Stomach smooth muscle (tissue), 2 donors: ENCODE results near the gene KIAA0319L.

Experiments used
- H3K27ac ChIP-seq: one replicate; pipeline ENCODE4 v1.7.0; 2013; ENCODE audit warnings: mild to moderate bottlenecking, low read length, inconsistent platforms
- H3K27me3 ChIP-seq, 2 donors: one replicate each; pipeline ENCODE4 v1.7.0; 2013; ENCODE audit warnings: low read length in 2 of 2; ENCODE audit not compliant: insufficient read depth in 2 of 2, control insufficient read depth in 1 of 2
- H3K36me3 ChIP-seq, 2 donors: one replicate each; pipeline ENCODE4 v1.7.0; 2013; ENCODE audit warnings: low read length in 2 of 2; ENCODE audit not compliant: control insufficient read depth in 2 of 2, insufficient read depth in 2 of 2
- H3K4me1 ChIP-seq: one replicate; pipeline ENCODE4 v1.7.0; 2013; ENCODE audit warnings: low read length; ENCODE audit not compliant: control insufficient read depth, insufficient read depth
- H3K4me3 ChIP-seq, 2 donors: one replicate each; pipeline ENCODE4 v1.7.0; 2013; ENCODE audit warnings: low read length in 2 of 2
- H3K9ac ChIP-seq, 2 donors: one replicate each; pipeline ENCODE4 v1.7.0; 2013; ENCODE audit warnings: low read length in 2 of 2, mild to moderate bottlenecking in 1 of 2
- H3K9me3 ChIP-seq, 2 donors: one replicate each; pipeline ENCODE4 v1.7.0; 2013; ENCODE audit warnings: low read length in 2 of 2; ENCODE audit not compliant: control insufficient read depth in 2 of 2
- donor health status: healthy.
- donor health status: Pancreatic carcinoma.

KIAA0319L gene

DNA sequence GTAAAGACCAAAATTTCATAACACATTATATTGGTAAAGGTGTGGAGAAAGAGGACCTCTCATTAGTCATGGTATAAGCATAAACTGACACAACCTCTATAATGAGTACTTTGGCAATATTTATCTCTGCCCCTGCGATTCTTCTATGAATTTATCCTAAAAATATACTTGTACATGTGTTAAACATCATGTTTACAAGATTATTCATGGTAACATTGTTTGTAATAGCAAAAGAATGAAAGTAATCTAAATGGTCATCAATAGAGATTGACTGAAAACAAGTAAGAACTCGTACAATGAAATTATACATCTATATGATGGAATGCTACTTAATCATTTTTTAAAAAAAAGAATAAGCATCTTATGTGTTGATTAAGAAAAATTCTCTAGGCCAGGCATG is 96.4 kb downstream of the KIAA0319L start:
- Histone ChIP-seq H3K4me1 (no peaks in the 10 kb centered on the region), H3K9ac (no peak overlapping the region), H3K36me3 (peaks cover 21 to 28% of the 10 kb centered on the region in 2 donors), H3K4me3 (no peak overlapping the region), H3K27me3 (no peaks in the 10 kb centered on the region), H3K9me3 (no peaks in the 10 kb centered on the region), H3K27ac (no peak overlapping the region)

DNA sequence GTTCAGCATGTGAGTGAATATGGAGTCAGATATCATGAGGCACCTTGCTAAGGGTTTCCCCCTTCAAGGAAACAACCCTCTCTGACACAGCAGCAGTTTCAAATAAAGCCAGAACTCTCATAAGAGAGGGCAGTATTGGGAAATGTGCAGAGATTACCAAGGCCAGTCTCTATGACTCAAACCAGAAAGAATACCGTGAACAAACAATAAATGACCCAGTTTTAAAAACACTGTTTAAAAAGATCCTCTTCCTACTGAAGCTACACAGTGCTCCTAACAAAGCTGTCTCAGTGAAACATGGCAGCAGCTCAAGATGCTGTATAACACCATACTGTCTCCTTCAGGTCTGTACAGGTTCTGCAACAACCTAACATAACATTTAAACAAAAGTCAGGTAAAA is 102.6 kb downstream of the KIAA0319L start:
- peaks cover 11 to 37% of the 10 kb centered on the region in 2 donors for H3K36me3 ChIP-seq
- H3K27me3 ChIP-seq: no peaks in the 10 kb centered on the region
- H3K9me3 ChIP-seq: no peaks in the 10 kb centered on the region
- H3K27ac ChIP-seq: no peak overlapping the region
- peak overlapping the region in 1 of 2 donors; percentile 5 for H3K9ac ChIP-seq
- H3K4me3 ChIP-seq: no peak overlapping the region
- H3K4me1 ChIP-seq: peaks cover 17% of the 10 kb centered on the region

DNA sequence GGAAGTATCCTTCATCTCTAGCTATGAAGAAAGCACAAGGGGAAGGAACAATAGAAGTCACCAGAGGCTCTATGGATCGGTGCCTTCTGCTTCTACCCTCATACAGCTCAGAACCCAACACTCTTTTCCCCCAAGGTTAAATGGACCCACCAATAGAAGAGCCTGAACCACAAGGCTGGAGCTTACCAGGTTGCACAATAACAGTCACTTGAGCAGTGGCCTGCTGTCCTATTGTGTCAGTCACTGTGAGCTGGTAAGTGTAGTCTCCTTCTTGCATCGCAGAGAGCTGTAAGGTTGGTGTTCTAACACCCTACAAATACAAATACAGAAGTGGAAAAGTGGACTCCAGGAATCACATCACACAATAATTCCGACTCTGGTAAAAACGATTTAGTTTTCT is 103.0 kb downstream of the KIAA0319L start:
- H3K4me1 ChIP-seq: peaks cover 17% of the 10 kb centered on the region
- H3K27ac ChIP-seq: no peak overlapping the region
- H3K4me3 ChIP-seq: no peak overlapping the region
- no peaks in the 10 kb centered on the region for H3K9me3 ChIP-seq
- no peaks in the 10 kb centered on the region for H3K27me3 ChIP-seq
- no peak overlapping the region for H3K9ac ChIP-seq
- peaks cover 15 to 41% of the 10 kb centered on the region in 2 donors for H3K36me3 ChIP-seq

DNA sequence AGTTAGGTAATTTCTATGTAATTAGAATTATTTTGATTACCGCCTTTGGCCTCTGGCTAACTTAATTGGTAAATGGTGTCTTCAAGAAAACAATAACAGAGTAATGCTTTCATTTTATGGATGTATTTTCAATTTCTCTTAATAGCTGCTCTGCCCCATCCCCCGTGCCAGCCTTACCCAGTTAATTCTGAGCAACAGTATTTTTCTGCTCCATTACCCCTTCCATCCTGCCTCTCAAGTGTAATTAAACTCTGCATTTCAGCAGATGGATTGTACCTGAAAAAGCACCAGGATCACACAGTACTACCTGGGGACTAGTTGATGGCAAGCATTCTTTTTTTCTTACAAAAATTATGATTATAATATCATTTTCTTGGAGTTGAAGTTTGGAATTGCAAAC is 104.2 kb downstream of the KIAA0319L start:
- Histone ChIP-seq H3K27me3 (no peaks in the 10 kb centered on the region), H3K4me3 (no peak overlapping the region), H3K4me1 (peaks cover 17% of the 10 kb centered on the region), H3K9ac (no peak overlapping the region), H3K36me3 (peaks cover 23 to 50% of the 10 kb centered on the region in 2 donors), H3K27ac (no peak overlapping the region), H3K9me3 (no peaks in the 10 kb centered on the region)

DNA sequence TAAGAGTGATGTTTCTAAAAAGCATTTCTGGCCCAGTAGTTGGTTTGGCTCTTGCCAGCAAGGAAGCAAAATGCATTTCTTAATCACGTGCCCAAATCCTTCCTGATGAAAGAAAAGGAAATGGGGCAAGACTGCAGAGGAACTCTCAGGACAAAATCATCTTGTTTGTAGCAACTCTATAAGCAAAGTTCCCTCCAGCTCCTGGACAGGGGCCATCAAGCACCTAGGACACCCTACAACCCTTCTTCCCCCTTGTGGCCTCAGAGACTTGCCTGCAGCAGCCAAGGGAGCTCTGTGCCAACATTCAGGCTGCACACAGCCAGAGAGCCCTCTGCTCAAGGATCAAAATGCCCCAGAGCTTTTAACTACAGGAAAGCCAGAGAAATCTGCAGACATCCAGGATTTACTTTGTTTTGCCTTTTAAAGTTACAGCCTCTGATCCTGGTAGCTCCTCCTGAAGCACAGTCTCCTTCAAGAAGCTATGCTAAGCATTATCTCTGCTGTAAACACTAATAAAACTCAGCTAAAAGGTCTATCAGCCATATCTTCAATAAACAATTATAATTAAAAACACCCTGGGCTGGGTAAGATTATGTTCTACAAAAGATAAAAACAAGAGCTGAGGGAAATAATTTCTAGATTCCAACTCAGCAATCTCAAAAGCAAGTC is 105.0 kb downstream of the KIAA0319L start:
- peaks cover 28 to 56% of the 10 kb centered on the region in 2 donors for H3K36me3 ChIP-seq
- peak overlapping the region in 1 of 2 donors; percentile 47 for H3K9ac ChIP-seq
- peak overlapping the region; percentile 41 for H3K27ac ChIP-seq

DNA sequence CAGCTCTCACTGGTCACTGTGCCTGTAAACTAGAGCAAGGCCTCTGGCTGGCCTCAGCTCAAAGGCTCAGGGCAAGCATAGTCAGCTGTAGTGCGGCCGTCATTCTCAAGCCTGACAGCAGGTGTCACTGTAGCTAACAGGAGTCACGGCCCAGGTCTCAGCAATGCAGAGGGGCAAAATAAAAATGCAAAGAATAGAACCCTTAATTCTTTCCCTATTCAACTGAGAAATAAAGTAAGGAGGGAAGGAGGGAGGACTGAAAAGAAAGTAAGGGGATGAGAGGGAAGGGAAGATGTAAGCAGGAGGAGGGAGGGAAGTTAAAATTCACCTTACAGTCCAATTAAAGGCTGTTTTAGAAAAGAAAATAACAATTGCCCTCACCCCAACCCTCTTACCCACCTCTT is 106.1 kb downstream of the KIAA0319L start:
- H3K9me3 ChIP-seq: no peaks in the 10 kb centered on the region
- peaks cover 28 to 57% of the 10 kb centered on the region in 2 donors for H3K36me3 ChIP-seq
- no peak overlapping the region for H3K4me3 ChIP-seq
- peak overlapping the region in 1 of 2 donors; percentile 12 for H3K9ac ChIP-seq
- H3K4me1 ChIP-seq: peaks cover 17% of the 10 kb centered on the region
- no peak overlapping the region for H3K27ac ChIP-seq
- H3K27me3 ChIP-seq: no peaks in the 10 kb centered on the region

More for the DNA sequence above, 105.0 kb downstream of the KIAA0319L start:
- H3K27me3 ChIP-seq: no peaks in the 10 kb centered on the region
- H3K4me3 ChIP-seq: peak overlapping the region in 1 of 2 donors; percentile 2
- H3K9me3 ChIP-seq: no peaks in the 10 kb centered on the region
- peaks cover 17% of the 10 kb centered on the region for H3K4me1 ChIP-seq

DNA sequence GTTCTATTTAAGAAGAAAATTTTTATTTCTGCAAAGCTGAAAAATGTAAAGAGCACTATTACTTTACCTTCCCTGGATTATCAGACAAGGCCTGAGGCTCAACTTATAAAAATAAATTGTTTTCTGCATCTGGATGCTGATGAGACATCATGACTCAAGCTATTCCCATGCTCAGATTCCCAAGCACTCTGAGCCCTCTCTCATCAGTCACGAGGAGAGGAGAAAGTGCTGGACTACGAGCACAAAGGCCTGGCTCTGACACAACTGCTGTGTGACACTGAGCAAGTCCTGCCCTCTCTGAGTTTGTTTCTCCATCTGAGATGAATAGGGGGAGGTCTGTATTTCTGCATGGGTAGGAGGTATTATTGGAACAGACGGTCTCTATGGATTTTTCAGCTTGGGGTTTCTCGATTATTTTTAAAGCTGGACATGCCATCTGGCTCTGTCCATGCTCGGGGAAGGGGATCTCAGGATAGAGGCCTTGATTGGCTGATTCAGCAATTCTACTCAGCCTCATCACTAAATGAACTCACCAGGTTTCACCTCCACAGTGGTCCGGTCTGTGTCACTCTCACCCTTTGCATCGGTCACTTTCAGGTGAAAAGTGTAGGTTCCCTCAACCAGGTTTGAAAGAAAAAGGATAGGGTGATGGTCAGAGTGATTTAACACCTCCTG is 107.7 kb downstream of the KIAA0319L start:
- Histone ChIP-seq H3K27me3 (no peaks in the 10 kb centered on the region), H3K9me3 (no peaks in the 10 kb centered on the region), H3K36me3 (peaks cover 34 to 64% of the 10 kb centered on the region in 2 donors), H3K9ac (no peak overlapping the region), H3K27ac (no peak overlapping the region), H3K4me3 (no peak overlapping the region), H3K4me1 (peaks cover 16% of the 10 kb centered on the region)

DNA sequence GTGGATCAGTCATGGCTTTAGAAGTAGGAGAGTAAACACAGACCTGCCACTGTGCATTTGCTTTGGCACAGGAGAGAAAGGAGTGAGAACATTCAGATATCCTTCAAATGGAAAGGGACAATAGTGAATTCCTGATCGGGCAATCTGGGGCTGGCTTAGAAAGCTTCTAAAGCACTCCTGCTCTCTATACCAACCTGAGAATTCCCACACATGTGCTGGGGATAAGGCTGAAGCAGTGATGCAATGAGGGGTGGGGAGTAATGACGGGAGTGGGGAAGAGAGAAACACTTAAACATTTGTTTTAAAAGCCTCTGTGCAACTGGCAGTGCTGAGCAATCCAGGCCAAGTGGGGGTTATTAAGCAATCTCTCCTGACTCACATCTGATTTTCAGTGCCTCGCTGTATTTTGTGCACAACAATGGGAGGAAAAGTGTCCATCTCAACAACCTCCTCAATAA is 108.8 kb downstream of the KIAA0319L start:
- Histone ChIP-seq H3K27me3 (no peaks in the 10 kb centered on the region), H3K4me3 (no peak overlapping the region), H3K36me3 (peaks cover 42 to 64% of the 10 kb centered on the region in 2 donors), H3K9ac (no peak overlapping the region), H3K4me1 (peaks cover 16% of the 10 kb centered on the region), H3K9me3 (no peaks in the 10 kb centered on the region), H3K27ac (no peak overlapping the region)

DNA sequence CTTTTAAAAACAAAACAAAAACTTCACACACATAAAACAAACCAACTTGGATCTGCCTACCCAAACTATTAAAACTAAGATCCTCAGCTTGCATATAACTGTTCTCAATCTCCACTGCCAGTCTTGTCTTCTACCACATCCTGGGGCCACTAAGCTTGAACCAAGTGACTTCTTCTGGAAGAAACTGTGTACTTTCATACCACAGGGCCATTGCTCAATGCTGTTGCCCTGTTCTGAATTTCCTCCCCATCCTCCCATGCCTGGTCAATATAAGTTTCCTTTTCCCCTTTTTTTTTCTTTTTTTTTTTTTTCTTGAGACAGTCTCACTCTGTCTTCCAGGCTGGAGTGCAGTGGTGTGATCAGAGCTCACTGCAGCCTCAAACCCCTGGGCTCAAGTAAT is 109.9 kb downstream of the KIAA0319L start:
- Histone ChIP-seq H3K4me3 (no peak overlapping the region), H3K9ac (no peak overlapping the region), H3K27me3 (no peaks in the 10 kb centered on the region), H3K36me3 (peaks cover 46 to 67% of the 10 kb centered on the region in 2 donors), H3K9me3 (no peaks in the 10 kb centered on the region), H3K4me1 (peaks cover 11% of the 10 kb centered on the region), H3K27ac (no peak overlapping the region)

DNA sequence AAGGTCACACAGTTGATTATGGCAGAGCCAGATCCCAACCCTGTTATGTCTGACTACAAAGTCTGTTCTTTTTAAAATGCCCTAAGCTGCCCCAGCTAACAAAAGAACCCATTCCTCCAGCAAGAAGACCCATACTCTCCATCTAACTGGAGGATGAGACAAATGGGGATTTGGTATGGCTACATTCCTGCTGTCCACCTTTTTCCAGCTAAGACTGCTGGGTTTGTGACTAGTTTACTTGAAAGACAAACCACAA is 112.8 kb downstream of the KIAA0319L start:
- Histone ChIP-seq H3K9ac (no peak overlapping the region), H3K27me3 (no peaks in the 10 kb centered on the region), H3K9me3 (no peaks in the 10 kb centered on the region), H3K4me1 (no peaks in the 10 kb centered on the region), H3K27ac (no peak overlapping the region), H3K4me3 (no peak overlapping the region), H3K36me3 (peaks cover 51 to 81% of the 10 kb centered on the region in 2 donors)
